Suprapubic skin (tissue), 3 donors: ENCODE results near the gene TBC1D22A.

Source experiments
- CTCF ChIP-seq, 2 donors: fragments of 200-600 bp in 1 of 2; fragments of 450-650 bp in 1 of 2; sonication (generic) in 1 of 2; IDR thresholded peaks; one replicate each; pipeline ENCODE4 v1.5.1; 2016 to 2019; ENCODE audit warnings: antibody characterized with exemption in 2 of 2, mild to moderate bottlenecking in 1 of 2, moderate library complexity in 1 of 2
- EP300 ChIP-seq: sonication (generic); formaldehyde crosslinking; IDR thresholded peaks from one replicate; pipeline ENCODE4 v1.6.1; 2017; ENCODE audit warnings: antibody characterized with exemption
- POLR2A ChIP-seq, 2 donors: fragments of 450-650 bp; IDR thresholded peaks; one replicate each; pipeline ENCODE4 v1.6.1; 2017; ENCODE audit warnings: antibody characterized with exemption in 2 of 2, mild to moderate bottlenecking in 2 of 2, moderate library complexity in 2 of 2

- no peak for TF ChIP-seq CTCF (IDR thresholded peaks at IDR 0.05)
- TF ChIP-seq EP300 = no peak
- TF ChIP-seq POLR2A (IDR thresholded peaks at IDR 0.05) = no peak
Measured at GRCh38 chr22:46742576-46743221, 19.8 kb upstream of the TBC1D22A start.
